Measurements from ENCODE around the gene ACTL7A. TPM values are rescaled to one million over a fixed set of nuclear protein-coding genes. Genes with fewer than 3 reads are reported as not detected.
"Not testable (repeated sequence)": the region's sequence is repeated elsewhere in the genome, so short reads cannot be mapped to it uniquely, and the experiment has no call there.

Gene ACTL7A
- total RNA-seq, 1 donor from 2014 or later: not detected

DNA sequence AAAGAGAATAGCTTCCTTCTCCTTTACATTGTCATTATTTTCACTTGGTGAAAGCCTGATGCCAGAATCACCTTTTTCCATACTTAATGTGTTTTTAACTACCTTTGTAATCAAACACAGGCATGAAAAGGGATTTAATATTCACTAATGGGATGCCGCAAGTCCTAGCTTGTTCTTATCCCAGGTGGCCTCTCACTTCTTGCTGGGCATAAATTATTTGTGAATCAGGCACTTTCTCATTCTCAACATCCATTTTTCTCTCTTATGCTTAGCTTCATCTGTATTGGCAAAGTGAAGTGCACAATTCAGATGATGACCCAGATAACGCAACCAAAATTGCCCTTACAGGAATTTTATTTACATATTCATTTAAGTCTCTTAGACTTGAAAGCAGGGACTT is 17.2 kb upstream of the ACTL7A start:
- no peak for ATAC-seq
- DNase-seq (ENCODE audit: missing footprints): no peak
- intact Hi-C loops (cut with DNase I): no loop called here

DNA sequence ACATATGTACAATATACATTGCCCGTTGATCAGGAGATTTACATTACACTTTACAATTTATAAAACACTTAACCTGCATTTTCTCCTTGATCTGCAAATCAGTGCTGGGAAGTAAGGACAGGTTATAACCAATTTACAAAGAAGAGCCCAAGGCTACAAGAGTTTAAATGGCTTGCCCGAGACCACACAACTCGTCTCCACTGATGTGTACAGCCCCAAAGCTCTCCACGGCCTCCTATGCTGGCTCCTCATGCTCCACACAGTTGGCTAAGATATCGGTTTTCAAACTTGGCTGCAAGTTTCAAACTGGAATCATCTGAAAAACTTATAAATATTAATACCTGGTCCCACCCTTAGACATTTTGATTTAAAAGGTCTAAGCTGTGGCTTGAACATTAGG is 16.6 kb upstream of the ACTL7A start:
- no peak for DNase-seq (ENCODE audit: missing footprints)
- ATAC-seq: no peak
- intact Hi-C loops (cut with DNase I): no loop called here

DNA sequence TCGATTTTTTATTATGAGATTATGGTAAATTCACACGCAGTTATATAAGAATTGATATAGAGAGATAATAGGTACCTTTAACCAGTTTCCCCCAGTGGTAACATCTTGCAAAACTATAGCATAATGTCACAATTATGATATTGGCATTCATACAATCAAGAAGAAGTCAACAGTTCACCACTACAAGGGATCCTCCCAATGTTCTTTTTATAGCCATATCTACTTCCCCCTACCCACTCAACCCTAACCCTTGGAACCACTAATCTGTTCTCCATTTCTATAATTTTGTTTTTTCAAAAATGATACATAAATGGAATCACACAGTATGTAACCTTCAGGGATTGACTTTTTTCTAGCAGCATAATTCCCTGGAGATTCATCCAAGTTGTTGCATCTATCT is 16.1 kb upstream of the ACTL7A start:
- intact Hi-C loops (cut with DNase I): no loop called here
- DNase-seq (ENCODE audit: missing footprints) (no peak), ATAC-seq (no peak)

DNA sequence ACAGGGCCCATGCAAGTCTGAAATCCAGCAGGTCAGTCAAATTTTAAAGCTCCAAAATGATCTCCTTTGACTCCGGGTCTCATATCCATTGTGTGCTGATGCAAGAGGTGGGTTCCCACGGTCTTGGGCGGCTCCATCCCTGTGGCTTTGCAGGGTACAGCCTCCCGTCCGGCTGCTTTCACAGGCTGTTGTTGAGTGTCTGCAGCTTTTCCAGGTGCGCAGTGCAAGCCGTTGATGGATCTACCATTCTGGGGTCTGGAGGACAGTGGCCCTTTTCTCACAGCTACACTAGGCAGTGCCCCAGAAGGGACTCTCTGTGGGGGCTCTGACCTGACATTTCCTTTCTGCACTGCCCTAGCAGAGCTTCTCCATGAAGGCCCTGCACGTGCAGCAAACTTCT is 13.8 kb upstream of the ACTL7A start:
- ATAC-seq; intact Hi-C loops (cut with DNase I); DNase-seq (ENCODE audit: missing footprints): not testable (repeated sequence)

DNA sequence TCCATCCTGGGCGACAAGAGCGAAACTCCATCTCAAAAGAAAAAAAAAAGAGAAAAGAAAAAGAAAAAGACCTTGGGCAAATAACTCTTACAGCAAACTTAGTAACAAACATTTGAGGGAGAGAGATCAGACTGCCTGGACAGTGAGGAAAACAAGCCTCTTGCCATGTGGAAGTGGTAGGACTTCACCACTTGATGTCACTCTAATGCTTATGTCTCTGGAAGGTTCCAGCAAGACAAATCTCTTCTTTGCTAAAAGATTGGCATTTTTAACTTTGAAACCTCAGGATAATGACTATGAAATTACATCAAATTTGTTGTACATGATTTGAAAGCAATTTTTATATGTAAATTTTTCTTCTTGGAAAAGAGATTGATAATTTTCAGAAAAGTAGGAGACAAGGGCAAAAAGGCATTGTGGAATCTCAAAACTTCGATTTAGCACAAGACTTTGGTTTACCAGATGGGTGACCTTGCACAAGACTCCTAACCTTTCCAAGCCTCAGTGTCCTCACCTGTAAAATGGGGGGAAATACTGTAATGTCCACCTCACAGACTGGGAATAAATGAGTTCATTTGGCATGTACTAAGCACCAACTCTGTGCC is 11.7 kb upstream of the ACTL7A start:
- ATAC-seq: no peak
- intact Hi-C loops (cut with DNase I): no loop called here
- DNase-seq (ENCODE audit: missing footprints): no peak

DNA sequence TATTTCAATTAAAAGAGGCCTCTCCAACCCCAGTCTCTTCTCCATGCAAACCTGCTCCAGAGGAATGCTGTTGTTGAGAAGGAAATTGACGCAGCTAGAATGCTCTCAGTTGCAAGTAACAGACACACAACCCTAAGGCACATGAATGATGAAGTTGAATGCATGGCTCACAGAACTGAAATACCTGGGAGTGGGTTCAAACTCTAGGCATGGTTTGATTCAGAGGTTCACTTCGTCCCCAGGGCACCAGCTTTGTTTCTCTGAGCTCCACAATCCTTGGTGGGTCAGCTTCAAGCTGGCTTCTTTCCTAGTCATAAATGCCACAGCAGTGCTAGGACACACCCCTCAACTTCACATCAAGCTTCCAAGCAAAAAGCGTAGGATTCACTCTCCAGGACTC is 10.9 kb upstream of the ACTL7A start:
- DNase-seq (ENCODE audit: missing footprints) (no peak), ATAC-seq (no peak)
- intact Hi-C loops (cut with DNase I): no loop called here

DNA sequence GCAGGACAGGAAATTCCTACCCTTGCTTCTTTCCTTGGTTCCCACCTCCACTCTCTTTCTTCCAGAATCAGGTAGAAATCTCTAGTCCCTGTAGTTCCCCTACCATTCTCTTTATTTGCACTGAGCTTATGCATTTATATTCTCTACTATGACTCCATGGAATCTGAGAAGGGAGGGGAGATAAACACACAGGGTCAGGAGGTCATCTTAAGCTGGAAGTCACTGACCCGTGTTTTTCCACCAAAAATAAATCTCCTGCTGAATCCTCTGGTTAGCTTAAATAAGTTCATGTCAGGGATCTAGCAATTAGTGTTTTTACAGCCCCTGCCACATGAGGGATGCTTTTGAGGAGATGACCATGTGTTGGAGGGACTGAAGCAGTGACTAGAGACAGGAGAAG is 10.0 kb upstream of the ACTL7A start:
- DNase-seq (ENCODE audit: missing footprints): no peak
- intact Hi-C loops (cut with DNase I): no loop called here
- no peak for ATAC-seq

DNA sequence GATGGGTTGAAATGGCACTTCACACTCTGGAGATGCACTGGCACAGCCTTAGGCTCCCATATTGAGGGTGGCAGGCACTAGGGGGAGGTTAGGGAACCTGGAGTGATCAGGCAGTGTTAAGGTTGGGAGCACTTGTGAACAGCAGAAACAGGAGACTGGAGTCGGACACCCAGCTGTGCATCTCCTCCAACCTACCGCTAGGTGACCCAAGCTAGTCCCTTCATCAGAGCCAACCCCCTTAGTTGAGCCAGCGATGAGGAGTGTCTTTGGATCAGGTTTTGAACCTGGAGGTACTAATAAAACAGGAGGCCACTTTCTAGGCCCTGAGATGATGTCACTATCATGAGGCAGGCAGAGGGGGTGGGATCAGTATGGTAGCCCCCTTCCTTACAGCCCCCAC is 8.0 kb upstream of the ACTL7A start:
- no peak for ATAC-seq
- DNase-seq (ENCODE audit: missing footprints): no peak
- intact Hi-C loops (cut with DNase I): no loop called here

DNA sequence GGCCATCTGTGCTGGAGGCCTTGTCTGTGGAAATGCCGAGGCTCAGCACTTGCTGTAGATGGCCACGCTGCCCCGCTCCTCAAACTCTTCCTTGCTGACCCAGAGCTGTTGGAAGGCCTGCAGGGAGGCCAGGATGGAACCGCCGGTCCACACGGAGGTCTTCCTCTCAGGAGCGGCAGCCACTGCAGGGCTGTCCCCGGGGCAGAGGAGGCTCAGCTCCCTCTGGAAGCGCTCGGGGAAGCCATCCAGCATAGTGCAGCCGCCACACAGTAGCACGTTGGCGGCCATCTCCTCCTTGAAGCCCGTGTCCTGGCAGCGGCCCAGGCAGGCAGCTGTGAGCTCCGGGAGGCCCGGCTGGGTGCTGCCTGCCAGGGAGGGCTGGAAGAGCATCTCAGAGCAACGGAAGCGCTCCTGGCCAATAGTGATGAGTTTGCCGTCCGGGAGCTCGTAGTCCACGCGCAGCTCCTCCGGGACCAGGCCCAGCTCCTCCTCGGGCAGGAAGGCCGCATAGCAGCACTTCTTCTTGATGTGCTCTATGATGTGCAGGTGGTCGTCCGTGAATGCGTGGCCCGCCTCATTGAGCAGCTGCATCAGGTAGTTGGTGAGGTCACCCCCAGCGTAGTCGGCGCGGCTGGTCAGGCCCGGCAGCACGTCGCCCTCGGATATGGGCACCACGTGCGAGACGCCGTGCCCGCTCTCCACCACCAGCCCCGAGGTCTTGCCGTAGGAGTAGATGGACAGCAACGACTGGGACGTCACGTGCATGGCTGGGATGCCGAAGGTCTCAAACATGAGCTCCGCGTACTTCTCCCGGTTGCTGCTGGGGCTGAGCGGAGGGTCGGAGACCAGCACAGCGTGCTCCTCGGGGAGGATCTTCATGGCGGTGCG is 7.2 kb upstream of the ACTL7A start:
- DNase-seq (ENCODE audit: missing footprints): no peak
- peak; percentile 18 for ATAC-seq
- intact Hi-C loops (cut with DNase I): no loop called here

DNA sequence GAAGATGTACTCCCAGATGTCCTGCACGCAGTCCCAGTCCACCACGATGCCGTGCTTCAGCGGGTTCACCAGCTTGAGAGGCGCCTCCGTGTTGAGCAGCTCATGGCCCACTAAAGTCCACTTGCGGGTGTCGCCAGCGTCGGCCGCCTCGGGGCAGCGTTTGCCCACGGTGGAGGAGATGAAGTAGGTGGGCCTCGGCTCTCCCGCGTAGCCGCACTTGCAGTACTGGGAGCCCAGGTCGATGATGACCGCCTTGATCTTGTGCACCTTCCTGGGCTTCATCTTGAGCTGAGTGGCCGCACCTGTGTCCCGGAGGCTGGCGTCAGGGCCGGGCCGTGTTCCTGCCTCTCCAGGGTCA is 6.6 kb upstream of the ACTL7A start:
- intact Hi-C loops (cut with DNase I): no loop called here
- DNase-seq (ENCODE audit: missing footprints): no peak
- ATAC-seq: no peak

DNA sequence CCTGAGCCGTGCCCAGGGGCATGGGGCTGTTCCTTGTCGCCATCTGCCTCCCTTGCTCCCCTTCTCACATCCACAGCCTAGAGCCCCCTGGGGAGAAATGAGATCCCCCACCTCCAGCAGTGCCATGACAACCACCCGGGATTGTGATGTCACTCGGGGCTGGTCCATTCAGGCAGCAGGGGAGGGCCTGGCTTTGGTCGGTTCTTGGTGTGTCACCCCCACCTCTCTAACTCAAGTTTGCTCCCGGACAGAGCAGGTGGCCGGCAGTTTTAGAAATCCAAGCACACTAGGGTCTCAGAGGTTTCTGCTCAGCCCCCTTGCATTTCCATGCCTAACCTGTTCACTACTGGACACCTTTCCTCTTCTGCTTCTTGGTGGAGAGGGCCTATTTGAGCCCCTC is 6.2 kb upstream of the ACTL7A start, which contains the start of gene ACTL7B:
ACTL7B (minus strand) TSS at position 99 of the 400 bp plus-strand sequence; CDS start at position 43, 56 bp downstream.
- intact Hi-C loops (cut with DNase I): no loop called here
- ATAC-seq: no peak
- no peak for DNase-seq (ENCODE audit: missing footprints)

DNA sequence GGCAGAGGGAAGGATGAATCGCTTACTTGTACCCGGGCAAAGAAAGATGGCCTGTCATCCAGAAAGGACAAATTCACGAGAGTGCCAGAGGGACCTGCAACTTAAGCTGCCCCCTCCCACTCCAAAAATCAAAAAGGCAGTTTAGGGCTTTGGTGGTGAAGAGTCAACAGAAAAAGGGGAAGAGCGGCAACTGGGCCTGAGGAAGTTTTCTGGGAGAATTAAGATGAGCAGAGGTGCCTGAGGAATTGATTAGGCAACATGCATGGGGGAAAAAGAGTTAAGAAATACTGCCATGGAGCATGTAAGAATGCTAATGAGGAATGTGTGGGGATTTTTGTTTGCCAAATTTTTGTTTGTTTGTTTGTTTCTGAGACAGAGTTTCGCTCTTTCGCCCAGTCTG is 4.5 kb upstream of the ACTL7A start:
- intact Hi-C loops (cut with DNase I): no loop called here
- no peak for ATAC-seq
- no peak for DNase-seq (ENCODE audit: missing footprints)

DNA sequence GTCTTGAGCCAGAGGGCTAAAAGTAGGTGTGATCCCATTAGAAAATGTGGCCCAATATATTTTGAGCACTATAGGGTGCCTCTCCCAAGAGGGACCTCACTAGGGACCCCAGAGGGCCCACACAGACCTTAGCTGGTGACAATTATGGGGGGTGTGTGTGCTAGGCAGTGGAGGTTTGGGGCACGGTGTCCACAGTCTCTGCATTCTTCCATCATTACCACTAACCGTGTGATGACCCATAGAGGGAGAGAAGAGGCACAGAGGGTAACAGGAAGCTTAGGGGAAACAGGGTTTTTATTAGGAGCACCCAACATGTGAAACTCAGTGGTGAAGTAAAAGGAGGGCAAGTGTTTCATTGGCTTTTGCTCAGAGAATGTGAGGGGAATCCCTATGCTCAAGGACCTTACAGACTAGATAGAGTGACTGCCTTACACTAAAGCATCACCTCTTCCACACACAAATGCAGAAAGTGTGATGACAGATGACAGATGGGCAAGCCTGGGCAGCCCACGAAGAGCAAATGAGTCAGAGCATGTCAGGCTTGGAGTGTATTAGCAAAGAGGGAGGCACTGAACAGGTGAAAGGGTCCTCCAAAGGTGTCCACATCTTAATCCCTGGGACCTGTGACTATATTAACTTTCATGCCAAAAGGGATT is 2.5 kb upstream of the ACTL7A start:
- intact Hi-C loops (cut with DNase I): no loop called here
- ATAC-seq (no peak), DNase-seq (ENCODE audit: missing footprints) (no peak)

DNA sequence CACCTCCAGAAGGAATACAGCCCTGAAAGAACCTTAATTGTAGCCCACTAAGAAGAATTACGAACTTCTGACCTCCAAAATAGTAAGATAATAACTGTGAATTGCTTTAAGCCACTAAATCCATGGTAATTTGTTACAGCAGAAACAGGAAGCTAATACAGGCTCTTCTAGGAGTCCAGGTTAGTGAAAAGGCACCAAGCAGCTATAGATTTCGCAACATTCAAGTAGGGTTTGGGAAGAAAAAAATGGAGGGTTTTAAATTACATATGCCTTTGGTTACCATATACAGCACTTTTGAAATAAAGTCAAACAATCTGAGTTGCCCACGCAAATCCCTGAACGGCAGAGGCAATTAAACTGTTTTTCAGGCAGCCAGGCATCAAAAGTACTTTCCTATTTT is 1.7 kb upstream of the ACTL7A start:
- ATAC-seq (no peak), DNase-seq (ENCODE audit: missing footprints) (no peak)
- intact Hi-C loops (cut with DNase I): no loop called here

DNA sequence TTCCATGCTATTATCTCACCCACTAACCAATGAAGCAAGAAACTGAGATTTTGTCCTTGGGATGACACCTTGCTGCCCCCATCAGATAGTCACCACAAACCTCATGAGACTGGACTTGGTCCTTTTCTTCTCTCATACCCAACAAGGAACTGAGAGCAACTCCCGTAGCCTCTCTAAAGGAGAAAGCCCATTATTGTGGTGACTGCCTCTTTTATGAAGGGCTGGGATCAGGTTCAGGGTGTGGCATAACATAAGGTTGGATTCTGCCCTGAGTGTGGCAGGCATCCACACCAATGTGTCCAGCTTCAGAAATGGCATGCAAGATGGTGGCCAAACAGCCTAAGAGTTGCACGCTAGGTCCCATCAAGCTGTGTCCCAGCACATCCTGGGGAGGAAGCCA is 1.3 kb upstream of the ACTL7A start:
- intact Hi-C loops (cut with DNase I): no loop called here

DNA sequence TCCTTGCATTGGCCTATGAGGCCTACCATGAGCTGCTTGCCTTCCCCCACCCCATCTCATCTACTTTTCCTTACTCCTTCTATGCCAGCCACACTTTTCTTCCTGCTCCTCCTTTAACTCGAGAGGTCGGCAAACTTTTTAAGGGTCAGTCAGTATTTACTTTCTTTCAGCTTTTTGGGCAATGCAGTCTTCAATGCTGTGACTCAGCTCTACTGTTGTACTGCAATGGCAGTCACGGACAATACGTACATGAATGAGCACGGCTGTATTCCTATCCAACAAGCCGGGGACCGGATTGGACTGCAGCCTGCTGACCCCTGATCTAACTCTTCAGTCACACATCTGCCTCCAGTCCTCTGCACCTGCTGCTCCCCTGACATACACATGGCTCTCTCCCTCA is 602 bp upstream of the ACTL7A start:
- intact Hi-C loops (cut with DNase I): no loop called here
- DNase-seq (ENCODE audit: missing footprints): no peak
- no peak for ATAC-seq

More for the DNA sequence above, 1.3 kb upstream of the ACTL7A start:
- ATAC-seq (no peak), DNase-seq (ENCODE audit: missing footprints) (no peak)

DNA sequence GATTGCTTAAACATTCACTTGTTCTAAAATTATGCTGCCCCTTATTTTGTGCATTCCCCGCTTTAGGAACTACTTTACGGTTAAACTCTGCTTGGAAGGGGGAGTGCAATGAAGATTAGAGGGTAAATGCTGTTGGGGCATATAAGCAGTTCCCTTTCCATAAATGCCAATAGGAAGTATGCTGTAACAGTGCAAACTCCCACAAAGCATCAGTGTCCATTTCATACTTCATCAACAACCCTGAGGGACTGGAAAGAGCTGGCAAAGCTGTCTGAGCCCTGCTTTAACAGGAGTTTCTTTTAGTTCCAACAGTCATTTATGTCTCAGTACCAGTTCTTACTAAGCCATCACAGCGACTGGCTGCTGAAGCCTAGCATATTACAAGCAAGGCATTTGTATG is 1.8 kb downstream of the ACTL7A start:
- ATAC-seq (no peak), DNase-seq (ENCODE audit: missing footprints) (no peak)
- intact Hi-C loops (cut with DNase I): no loop called here

DNA sequence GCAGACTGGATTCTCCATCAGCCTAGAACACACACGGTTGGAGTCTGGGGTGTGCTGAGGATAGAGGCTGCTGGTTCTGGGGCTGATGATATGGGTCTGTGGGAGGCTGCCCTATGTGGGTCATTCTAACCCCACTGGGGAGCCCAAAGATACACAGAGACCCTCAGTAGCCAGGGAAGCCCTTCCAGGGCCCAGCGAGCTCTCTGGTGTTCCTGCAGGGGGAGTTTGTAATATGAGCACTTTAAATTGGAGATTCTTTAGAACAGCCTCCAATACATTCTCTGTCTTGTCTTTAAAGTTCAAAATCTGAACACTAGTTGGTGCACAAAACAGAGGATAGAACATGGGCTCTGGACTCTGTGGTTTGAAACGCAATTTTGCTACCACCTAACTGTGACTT is 2.4 kb downstream of the ACTL7A start:
- no peak for DNase-seq (ENCODE audit: missing footprints)
- intact Hi-C loops (cut with DNase I): no loop called here
- no peak for ATAC-seq

DNA sequence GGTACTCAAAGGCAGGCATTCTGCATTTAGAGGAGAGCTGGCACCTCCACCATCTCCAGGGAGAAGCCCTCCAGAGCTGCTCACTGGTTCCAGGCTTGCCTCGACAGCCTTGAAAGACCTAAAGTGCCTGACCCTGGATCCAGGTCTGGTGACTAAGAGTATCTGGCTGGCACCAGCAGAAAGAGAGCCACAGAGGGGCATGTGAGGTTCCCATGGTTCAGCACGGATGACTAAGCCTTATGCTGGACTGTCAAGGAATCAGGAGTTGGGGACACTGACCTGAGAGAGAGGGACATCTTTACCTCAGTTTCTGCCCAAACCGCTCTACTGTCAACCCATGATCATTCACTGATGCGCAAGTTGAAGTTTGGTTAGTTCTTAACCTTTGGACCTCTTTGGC is 3.0 kb downstream of the ACTL7A start:
- peak; percentile 32 for ATAC-seq
- intact Hi-C loops (cut with DNase I): no loop called here
- no peak for DNase-seq (ENCODE audit: missing footprints)

DNA sequence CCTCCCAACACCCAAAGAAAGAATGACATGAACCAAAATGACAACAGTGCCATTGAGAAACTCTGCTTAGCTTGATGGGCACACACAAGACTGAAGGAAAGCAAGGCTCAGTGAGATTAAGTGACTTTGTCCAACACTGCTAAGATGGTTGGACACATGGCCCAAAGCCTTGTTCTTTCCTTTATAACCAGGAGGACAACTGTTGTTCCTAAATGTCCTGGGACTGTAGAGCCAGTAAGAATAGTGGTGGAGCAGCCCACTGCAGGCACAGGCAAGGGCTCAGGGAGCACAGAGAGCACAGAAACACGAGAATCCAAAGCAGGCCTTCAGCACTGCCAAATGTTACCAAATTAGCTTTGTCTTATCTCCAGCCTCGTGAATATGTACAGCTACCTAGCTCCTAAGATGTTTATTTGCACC is 3.9 kb downstream of the ACTL7A start:
- DNase-seq (ENCODE audit: missing footprints) (no peak), ATAC-seq (peak; percentile 70)
- intact Hi-C loops (cut with DNase I): no loop called here

Data from Right ventricle myocardium inferior (tissue), 1 donor.